ENCODE data around the gene LRRC43. TPM values are rescaled to one million over a fixed set of nuclear protein-coding genes. Genes with fewer than 3 reads are reported as not detected.

LRRC43 gene
- total and polyA plus RNA-seq, 2 of the 4 experiments (the other 2 are of a cell fraction) = 0.26 to 0.36 TPM

DNA sequence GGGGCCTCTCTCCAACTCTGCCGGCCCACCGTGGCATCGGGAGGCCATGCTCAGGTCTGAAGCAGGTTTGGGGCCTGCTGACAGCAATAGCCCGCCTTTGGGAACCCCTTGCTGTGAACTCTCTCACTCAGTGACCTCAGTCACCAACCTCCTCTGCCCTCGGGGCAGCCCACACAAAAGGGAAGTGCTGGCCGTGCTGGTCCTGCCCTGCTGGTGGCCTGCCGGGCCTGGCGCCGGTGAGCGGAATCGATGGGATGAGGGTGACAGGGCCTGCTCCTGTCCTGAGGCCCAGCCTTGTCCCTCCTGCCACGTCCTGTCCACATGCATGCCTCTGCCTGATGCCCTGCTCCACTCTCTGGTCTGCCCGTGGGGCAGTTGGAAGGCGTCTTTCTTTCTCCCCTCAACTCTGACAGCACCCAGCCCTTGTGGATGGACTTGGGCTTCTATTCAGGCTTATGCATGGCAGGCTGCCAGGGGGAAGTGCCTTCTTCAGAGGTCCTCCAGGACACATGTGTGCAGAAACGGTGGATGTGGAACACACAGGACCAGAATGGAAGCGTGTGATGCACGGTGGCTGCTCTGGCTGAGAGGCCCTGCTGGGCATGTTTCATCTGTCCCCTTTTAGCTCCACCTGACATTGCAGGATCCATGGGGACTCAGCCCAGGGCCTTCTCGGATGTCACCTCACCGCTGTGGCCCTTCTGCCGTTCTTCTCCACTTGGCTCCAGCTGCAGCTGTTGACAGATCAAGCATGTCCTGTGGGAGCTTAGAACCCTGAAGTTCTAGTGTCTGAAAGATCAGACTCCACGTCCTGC lies 40.8 kb upstream of the LRRC43 start:
- no peak overlapping the region for H2BK5ac ChIP-seq (ENCODE audit: low read depth, low read length, poor library complexity, severe bottlenecking)
- H3K23ac ChIP-seq (ENCODE audit: low read depth, low read length) = no peak overlapping the region
- no peaks in the 10 kb centered on the region for H3K4me1 ChIP-seq (ENCODE audit: control insufficient read depth, insufficient read depth, low read length)
- no peak overlapping the region for H3K4me2 ChIP-seq (ENCODE audit: low read depth, low read length)
- intact Hi-C loops (cut with micrococcal nuclease) (no loop called here), dilution Hi-C loops (cut with HindIII; ENCODE audit: low sequenced_read_pairs, unreplicated experiment) (no loop called here), in situ Hi-C loops (cut with MboI; ENCODE audit: low sequenced_read_pairs) (no loop called here)
- no peak overlapping the region for H4K91ac ChIP-seq (ENCODE audit: insufficient read depth, low read depth, low read length)
- H3K18ac ChIP-seq (ENCODE audit: low read depth, low read length) = no peak overlapping the region
- H4K8ac ChIP-seq (ENCODE audit: low read depth in 2 of 2, low read length in 2 of 2) = no peak overlapping the region
- no TSS peak for BruUV-seq (replicated peaks)
- ATAC-seq (ENCODE audit: low read depth) (no peak), DNase-seq (no peak)
- H3K79me1 ChIP-seq (ENCODE audit: low read depth in 1 of 2, low read length in 2 of 2) = no peaks in the 10 kb centered on the region
- ChIA-PET CTCF (no interaction called here), POLR2A (ENCODE audit: unreplicated experiment) (no interaction called here)
- H3K9me3 ChIP-seq (ENCODE audit: control insufficient read depth, insufficient read depth, low read length) = no peaks in the 10 kb centered on the region
- no peak overlapping the region for H3K4me3 ChIP-seq (ENCODE audit: insufficient read depth, low read depth, low read length)
- H3K9ac ChIP-seq (ENCODE audit: low read depth, low read length) = no peak overlapping the region
- no peak overlapping the region for H2BK20ac ChIP-seq (ENCODE audit: low read depth, low read length)
- peaks cover 3% of the 10 kb centered on the region; the same call in 1 of the 2 replicates for H3K9me1 ChIP-seq (ENCODE audit: insufficient read depth, low read length)
- H2AFZ ChIP-seq (replicated peaks; ENCODE audit: low read length, poor library complexity) = no peak overlapping the region
- no peak overlapping the region; the same call in 1 of the 2 replicates for H3K4ac ChIP-seq (ENCODE audit: low read depth, low read length)
- H2BK120ac ChIP-seq (ENCODE audit: low read depth, low read length) = no peak overlapping the region
- H4K5ac ChIP-seq (ENCODE audit: low read depth, low read length) = no peak overlapping the region
- 80% methylated on average over 3 of the region's 21 CpGs; no CpG with 5 or more reads in 1 of the 2 experiments for WGBS, 2 experiments (ENCODE audit: extremely low coverage in 2 of 2, insufficient read length in 1 of 2)
- no peaks in the 10 kb centered on the region for H3K27me3 ChIP-seq (ENCODE audit: control insufficient read depth, insufficient read depth, low read length)
- H3K14ac ChIP-seq (replicated peaks; ENCODE audit: low read depth, low read length) = no peak overlapping the region
- no peak for TF ChIP-seq RCOR1 (IDR thresholded peaks at IDR 0.05; ENCODE audit: insufficient replicate concordance, low read length)
- TF ChIP-seq ELK1 (IDR thresholded peaks at IDR 0.05; ENCODE audit: borderline replicate concordance, low read depth, low read length) = no peak
- TF ChIP-seq MXI1 (IDR thresholded peaks at IDR 0.05; ENCODE audit: borderline replicate concordance, low read depth, low read length) = no peak
- no peak for TF ChIP-seq FOS (IDR thresholded peaks at IDR 0.05; ENCODE audit: low read depth, low read length)
- no peak for TF ChIP-seq BHLHE40 (IDR thresholded peaks at IDR 0.05; ENCODE audit: low read depth, low read length)
- TF ChIP-seq SMC3 (IDR thresholded peaks at IDR 0.05; ENCODE audit: low read depth, low read length) = no peak
- TF ChIP-seq MAFK (IDR thresholded peaks at IDR 0.05; ENCODE audit: low read depth, low read length) = no peak
- no peak for TF ChIP-seq RAD21 (IDR thresholded peaks at IDR 0.05; ENCODE audit: low read length)
- TF ChIP-seq USF2 (IDR thresholded peaks at IDR 0.05; ENCODE audit: low read depth, low read length) = no peak
- TF ChIP-seq MAZ (IDR thresholded peaks at IDR 0.05; ENCODE audit: borderline replicate concordance, low read depth, low read length) = no peak
- no peak for TF ChIP-seq RFX5 (IDR thresholded peaks at IDR 0.05; ENCODE audit: low read depth, low read length)
- peaks cover 56% of the 10 kb centered on the region for H3K36me3 ChIP-seq (ENCODE audit: control insufficient read depth, insufficient read depth, low read length)
- no peak overlapping the region for H3K56ac ChIP-seq (ENCODE audit: extremely low read depth, insufficient read depth, low read length)
- no peaks in the 10 kb centered on the region for H4K20me1 ChIP-seq (ENCODE audit: insufficient read depth, low read length)
- H3K27ac ChIP-seq (ENCODE audit: insufficient read depth, low read length) = no peak overlapping the region
- no peak overlapping the region for H2AK5ac ChIP-seq (ENCODE audit: low read depth, low read length)
- H2AK9ac ChIP-seq (replicated peaks; ENCODE audit: low read depth, low read length, poor library complexity) = no peak overlapping the region
- no peak overlapping the region for H2BK15ac ChIP-seq (ENCODE audit: low read depth, low read length)

Data from IMR-90 (cell line).